Progenitor cell of endocrine pancreas (in vitro differentiated cells): Measurements from ENCODE around the gene MACROD2. TPM values are rescaled to one million over a fixed set of nuclear protein-coding genes. Genes with fewer than 3 reads are reported as not detected.
"Not testable (repeated sequence)": the region's sequence is repeated elsewhere in the genome, so short reads cannot be mapped to it uniquely, and the experiment has no call there.

Experiments used
- DNase-seq: peaks from one replicate; pipeline ENCODE4 v3.0.0; 2021; ENCODE audit warnings: low spot score; ENCODE audit not compliant: unreplicated experiment
- H3K27ac Mint-ChIP-seq: 2 replicates; pipeline ENCODE4 v1.8.0; 2021; ENCODE audit warnings: mild to moderate bottlenecking, moderate library complexity, mixed read lengths
- H3K27me3 Mint-ChIP-seq: 2 replicates; pipeline ENCODE4 v1.8.0; 2021; ENCODE audit warnings: mixed read lengths
- H3K36me3 Mint-ChIP-seq: 2 replicates; pipeline ENCODE4 v1.8.0; 2022; ENCODE audit warnings: mixed read lengths; ENCODE audit not compliant: insufficient read depth
- H3K4me1 Mint-ChIP-seq: 2 replicates; pipeline ENCODE4 v1.8.0; 2021; ENCODE audit warnings: low read depth, mixed read lengths
- H3K4me3 Mint-ChIP-seq: 2 replicates; pipeline ENCODE4 v1.8.0; 2021; ENCODE audit warnings: low read depth, mild to moderate bottlenecking, moderate library complexity, mixed read lengths
- H3K9me3 Mint-ChIP-seq: 2 replicates; pipeline ENCODE4 v1.8.0; 2021; ENCODE audit warnings: low read depth, mixed read lengths
- total RNA-seq: library from RNA; stranded (reverse); gene quantifications from 2 replicates; pipeline ENCODE4 v1.2.1, GENCODE V29; 2021
- TF ChIP-seq, protein P1 (sequence below): fragments of 200-600 bp; sonication (generic); IDR thresholded peaks from one replicate; pipeline ENCODE4 v1.5.0; 2021; ENCODE audit warnings: antibody characterized with exemption, mild to moderate bottlenecking; ENCODE audit not compliant: unreplicated experiment

The MACROD2 gene
- total RNA-seq, 1 donor from 2014 or later, result 7.6 TPM

DNA sequence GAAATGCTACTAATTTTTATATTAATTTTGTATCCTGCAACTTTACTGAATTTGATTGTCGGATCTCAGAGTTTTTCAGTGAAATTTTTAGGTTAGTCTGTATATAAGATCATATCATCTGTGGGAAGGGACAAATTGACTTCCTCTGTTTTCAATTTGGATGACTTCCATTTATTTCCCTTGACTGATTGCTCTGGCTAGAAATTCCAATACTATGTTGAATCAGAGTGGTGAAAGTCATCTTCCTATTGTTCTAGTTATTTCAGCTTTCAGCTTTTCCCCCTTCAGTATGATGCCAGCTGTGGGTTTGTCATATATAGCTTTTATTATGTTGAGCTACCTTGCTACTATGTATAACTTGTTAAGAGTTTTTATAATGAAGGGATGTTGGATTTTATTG, 1806.7 kb downstream of the MACROD2 start:
- Mint-ChIP-seq H3K9me3 (peaks cover 8% of the 10 kb centered on the region), H3K27ac (no peak overlapping the region), H3K27me3 (no peaks in the 10 kb centered on the region), H3K4me3 (no peak overlapping the region), H3K36me3 (peaks cover 2% of the 10 kb centered on the region), H3K4me1 (no peaks in the 10 kb centered on the region)
- no peak for DNase-seq
- TF ChIP-seq, protein P1, sequence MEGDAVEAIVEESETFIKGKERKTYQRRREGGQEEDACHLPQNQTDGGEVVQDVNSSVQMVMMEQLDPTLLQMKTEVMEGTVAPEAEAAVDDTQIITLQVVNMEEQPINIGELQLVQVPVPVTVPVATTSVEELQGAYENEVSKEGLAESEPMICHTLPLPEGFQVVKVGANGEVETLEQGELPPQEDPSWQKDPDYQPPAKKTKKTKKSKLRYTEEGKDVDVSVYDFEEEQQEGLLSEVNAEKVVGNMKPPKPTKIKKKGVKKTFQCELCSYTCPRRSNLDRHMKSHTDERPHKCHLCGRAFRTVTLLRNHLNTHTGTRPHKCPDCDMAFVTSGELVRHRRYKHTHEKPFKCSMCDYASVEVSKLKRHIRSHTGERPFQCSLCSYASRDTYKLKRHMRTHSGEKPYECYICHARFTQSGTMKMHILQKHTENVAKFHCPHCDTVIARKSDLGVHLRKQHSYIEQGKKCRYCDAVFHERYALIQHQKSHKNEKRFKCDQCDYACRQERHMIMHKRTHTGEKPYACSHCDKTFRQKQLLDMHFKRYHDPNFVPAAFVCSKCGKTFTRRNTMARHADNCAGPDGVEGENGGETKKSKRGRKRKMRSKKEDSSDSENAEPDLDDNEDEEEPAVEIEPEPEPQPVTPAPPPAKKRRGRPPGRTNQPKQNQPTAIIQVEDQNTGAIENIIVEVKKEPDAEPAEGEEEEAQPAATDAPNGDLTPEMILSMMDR, result no peak

DNA sequence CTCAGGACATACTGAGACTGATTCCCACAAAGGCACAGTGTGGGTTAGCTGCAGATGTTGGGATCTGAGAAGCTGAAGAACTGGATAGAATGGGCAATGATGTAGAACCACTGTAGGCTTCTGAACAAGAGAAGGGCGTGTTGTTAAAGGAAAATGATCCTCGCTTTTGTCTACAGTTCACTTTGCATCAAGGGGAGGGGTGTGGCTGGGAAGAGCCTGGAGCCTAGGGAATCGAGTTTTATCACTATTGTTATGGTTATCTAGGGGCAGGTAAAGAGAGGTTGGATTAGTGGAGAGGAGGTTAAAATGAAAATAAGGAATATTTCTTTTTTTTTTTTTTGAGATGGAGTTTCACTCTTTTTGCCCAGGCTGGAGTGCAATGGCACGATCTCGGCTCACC, 1809.8 kb downstream of the MACROD2 start:
- TF ChIP-seq, protein P1, result no peak
- no peaks in the 10 kb centered on the region for H3K4me1 Mint-ChIP-seq
- peaks cover 1% of the 10 kb centered on the region for H3K36me3 Mint-ChIP-seq
- no peak for DNase-seq
- H3K27ac Mint-ChIP-seq, result no peak overlapping the region
- H3K9me3 Mint-ChIP-seq, result peaks cover 15% of the 10 kb centered on the region
- no peaks in the 10 kb centered on the region for H3K27me3 Mint-ChIP-seq
- H3K4me3 Mint-ChIP-seq, result no peak overlapping the region

DNA sequence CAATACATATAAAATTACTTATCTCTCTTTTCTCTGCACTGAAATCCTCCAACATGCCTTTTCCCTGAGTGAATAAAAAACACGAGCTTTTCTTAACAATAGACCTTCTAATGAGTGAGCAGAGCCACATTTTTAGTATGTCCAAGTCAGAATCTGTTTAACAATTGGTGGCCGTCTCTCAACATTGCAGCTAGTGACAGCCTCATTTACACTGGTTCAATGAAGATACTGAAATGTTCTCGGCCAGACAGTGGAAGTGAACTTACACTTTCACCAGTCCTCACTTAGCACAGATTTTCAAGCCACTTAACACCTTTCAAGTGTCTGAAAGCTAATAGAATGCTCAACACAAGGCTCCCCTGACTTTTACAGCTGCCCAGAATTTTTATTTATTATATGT, 1810.8 kb downstream of the MACROD2 start:
- no peak for DNase-seq
- no peak overlapping the region for H3K27ac Mint-ChIP-seq

DNA sequence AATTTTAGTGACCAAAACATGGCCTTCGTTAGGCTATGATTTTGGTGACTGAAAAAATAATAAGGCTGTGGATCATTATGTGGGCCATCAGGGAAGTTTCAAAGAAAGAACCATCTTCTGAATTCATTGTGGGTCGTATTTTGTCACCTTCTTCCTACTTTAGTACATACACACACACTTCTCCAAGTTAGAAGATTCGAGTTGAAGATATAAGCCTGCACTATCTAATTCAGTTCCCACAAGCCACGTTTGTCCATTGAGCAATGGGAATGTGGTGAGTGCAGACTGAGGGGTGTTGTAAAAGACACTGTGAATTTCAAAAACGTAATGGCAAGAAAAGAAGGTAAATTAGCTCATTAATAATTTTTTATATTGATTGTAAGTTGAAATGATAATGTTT, 1812.0 kb downstream of the MACROD2 start:
- no peak for DNase-seq
- Mint-ChIP-seq H3K4me3 (no peak overlapping the region), H3K27me3 (no peaks in the 10 kb centered on the region), H3K27ac (no peak overlapping the region), H3K9me3 (peaks cover 18% of the 10 kb centered on the region), H3K36me3 (peaks cover 1% of the 10 kb centered on the region), H3K4me1 (peaks cover 5% of the 10 kb centered on the region)
- TF ChIP-seq, protein P1, result no peak

More for the DNA sequence above, 1810.8 kb downstream of the MACROD2 start:
- peaks cover 15% of the 10 kb centered on the region for H3K9me3 Mint-ChIP-seq
- H3K4me1 Mint-ChIP-seq, result no peaks in the 10 kb centered on the region
- H3K4me3 Mint-ChIP-seq, result no peak overlapping the region
- H3K36me3 Mint-ChIP-seq, result peaks cover 1% of the 10 kb centered on the region
- no peaks in the 10 kb centered on the region for H3K27me3 Mint-ChIP-seq
- TF ChIP-seq, protein P1, result no peak

DNA sequence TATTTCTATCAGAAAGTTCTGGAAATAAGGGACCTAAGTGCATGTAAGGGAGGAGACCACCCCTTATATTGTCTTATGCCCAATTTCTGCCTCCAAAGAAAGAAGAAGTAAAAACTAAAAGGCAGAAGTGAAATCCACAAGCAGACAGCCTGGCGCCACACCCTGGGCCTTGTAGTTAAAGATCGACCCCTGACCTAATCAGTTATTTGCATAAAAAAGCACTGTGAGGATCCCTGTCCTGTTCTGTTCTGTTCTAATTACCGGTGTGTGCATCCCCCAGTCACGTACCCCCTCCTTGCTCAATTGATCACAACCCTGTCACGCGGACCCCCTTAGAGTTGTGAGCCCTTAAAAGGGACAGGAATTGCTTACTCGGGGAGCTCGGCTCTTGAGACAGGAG, 1812.5 kb downstream of the MACROD2 start:
- not testable (repeated sequence) for H3K4me1 Mint-ChIP-seq

DNA sequence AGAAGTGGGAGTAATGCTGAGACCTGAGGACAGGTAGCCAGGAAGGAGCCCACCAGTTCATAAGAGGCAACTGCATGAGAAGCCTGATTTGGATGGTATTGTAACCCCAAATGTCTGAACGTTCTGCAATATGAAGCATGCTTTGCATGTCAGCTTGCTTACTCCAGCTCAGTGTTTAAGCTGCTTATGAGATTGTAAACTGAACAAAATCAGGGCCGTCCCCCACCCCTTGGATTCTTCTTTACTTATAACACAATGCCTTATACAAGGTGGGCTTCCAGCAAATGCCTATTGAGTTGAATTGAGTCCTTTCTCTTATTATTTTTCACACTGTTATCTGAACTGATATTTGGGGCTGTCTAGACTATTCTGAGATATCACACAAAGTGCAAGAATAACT, 1816.6 kb downstream of the MACROD2 start:
- TF ChIP-seq, protein P1, result no peak
- Mint-ChIP-seq H3K36me3 (peaks cover 4% of the 10 kb centered on the region), H3K4me1 (peaks cover 28% of the 10 kb centered on the region), H3K9me3 (peaks cover 31% of the 10 kb centered on the region), H3K27ac (peak overlapping the region; percentile 47), H3K4me3 (no peak overlapping the region), H3K27me3 (no peaks in the 10 kb centered on the region)
- DNase-seq, result no peak

More for the DNA sequence above, 1812.5 kb downstream of the MACROD2 start:
- not testable (repeated sequence) for H3K27me3 Mint-ChIP-seq, H3K27ac Mint-ChIP-seq, H3K4me3 Mint-ChIP-seq, DNase-seq, H3K36me3 Mint-ChIP-seq
- H3K9me3 Mint-ChIP-seq, result peaks cover 18% of the 10 kb centered on the region
